Coronary artery (tissue), 2 donors: ENCODE measurements around the gene SH3BP2.
"Not testable (repeated sequence)": the region's sequence is repeated elsewhere in the genome, so short reads cannot be mapped to it uniquely, and the experiment has no call there.

Experiments used
- DNase-seq: peaks from one replicate; pipeline ENCODE4 v3.0.0-alpha.2; 2017; ENCODE audit warnings: low spot score
- H3K27ac ChIP-seq, 2 donors: fragments of 200-600 bp; sonication (generic); one replicate each; pipeline ENCODE4 v1.5.1; 2016 to 2019
- H3K4me3 ChIP-seq: fragments of 200-600 bp; sonication (generic); 2 replicates; pipeline ENCODE4 v1.5.1; 2016; ENCODE audit warnings: mild to moderate bottlenecking, moderate library complexity
- TF ChIP-seq, protein P1 (sequence below): fragments of 200-600 bp; sonication (generic); IDR thresholded peaks from one replicate; pipeline ENCODE4 v1.5.1; 2019; ENCODE audit warnings: antibody characterized with exemption

The SH3BP2 gene

DNA sequence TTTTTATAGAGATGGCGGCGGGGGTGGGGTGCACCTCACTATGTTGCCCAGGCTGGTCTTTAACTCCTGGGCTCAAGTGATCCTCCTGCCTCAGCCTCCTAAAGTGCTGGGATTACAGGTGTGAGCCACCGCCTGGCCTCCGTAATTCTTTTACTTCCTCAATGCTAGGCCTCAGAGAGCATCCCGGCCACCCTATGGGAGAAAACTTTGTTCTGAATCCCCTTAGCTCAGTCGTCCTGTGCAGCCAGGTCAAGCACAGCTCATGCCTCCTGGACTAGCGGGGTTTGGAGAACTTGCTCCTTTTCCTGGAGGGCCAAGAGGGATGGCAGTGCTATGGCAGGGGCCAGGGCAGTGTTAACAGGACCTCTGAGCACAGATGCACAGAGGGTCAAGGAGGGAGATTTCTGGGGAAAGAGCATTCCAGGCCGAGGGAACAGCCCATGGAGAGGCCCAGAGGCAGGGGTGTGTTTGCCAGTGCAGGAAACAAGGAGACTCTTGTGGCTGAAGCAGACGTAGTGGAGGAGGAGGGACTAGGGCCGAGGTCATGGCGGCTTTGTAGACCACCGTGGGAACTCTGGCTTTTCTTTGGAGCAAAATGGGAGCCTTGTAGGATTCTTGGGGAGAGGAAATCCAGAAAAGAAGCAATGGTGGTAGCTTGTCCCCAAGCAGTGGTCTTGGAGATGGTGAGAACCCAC lies 26.9 kb upstream of the SH3BP2 start:
- peak; percentile 56 for DNase-seq
- Histone ChIP-seq H3K4me3 (no peak overlapping the region), H3K27ac (no peak overlapping the region)
- TF ChIP-seq, protein P1, sequence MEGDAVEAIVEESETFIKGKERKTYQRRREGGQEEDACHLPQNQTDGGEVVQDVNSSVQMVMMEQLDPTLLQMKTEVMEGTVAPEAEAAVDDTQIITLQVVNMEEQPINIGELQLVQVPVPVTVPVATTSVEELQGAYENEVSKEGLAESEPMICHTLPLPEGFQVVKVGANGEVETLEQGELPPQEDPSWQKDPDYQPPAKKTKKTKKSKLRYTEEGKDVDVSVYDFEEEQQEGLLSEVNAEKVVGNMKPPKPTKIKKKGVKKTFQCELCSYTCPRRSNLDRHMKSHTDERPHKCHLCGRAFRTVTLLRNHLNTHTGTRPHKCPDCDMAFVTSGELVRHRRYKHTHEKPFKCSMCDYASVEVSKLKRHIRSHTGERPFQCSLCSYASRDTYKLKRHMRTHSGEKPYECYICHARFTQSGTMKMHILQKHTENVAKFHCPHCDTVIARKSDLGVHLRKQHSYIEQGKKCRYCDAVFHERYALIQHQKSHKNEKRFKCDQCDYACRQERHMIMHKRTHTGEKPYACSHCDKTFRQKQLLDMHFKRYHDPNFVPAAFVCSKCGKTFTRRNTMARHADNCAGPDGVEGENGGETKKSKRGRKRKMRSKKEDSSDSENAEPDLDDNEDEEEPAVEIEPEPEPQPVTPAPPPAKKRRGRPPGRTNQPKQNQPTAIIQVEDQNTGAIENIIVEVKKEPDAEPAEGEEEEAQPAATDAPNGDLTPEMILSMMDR = no peak

DNA sequence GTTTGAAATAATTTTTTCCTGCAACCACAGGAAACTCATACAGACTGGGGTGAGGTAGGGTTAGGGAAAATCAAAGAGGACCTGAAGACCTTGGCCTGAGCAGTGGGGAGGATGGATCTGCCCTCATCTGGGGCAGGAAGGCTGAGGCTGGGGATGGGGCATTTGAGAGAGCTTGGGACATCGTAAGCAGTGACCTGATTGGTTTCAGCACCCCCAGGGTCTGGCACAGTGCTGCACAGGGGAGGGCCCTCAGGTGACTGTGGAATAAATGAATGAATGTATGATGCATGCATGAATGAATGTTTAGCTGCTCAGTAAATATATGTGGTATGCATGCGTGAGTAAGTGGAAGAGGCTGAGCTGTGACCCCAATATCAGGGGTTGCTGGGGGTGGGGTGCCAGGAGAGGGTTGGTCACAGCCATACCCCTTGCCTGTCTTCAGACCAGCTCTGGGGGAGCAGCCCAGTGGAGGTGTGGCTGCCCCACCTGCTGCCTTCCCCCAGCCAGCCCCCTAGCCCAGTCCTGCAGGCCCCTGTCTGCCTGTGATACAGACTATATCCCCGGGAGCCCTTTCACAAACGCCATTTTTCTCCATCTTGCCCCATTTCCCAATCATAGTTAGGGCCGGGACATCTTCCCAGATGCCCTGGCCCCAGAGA lies 25.7 kb upstream of the SH3BP2 start:
- Histone ChIP-seq H3K27ac (no peak overlapping the region), H3K4me3 (no peak overlapping the region)
- DNase-seq = peak; percentile 66
- TF ChIP-seq, protein P1 = no peak

DNA sequence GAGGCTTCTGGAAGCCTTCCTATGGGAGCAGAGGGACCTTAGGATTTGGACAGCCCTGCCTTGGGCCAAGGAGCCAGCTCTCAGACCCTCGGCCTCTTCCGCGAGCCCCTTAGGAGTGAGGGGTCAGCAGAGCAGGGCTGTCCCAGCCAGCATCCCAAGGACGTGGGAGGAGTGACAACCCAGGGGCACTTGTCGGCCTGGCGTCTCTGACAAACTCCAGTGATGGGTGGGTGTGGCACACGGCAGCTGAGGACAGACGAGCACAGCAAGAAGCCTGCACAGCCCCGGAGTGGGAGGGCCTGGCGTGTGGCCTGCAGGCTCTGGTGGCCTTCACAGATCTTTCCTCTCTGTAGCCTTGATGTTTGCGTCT lies 25.2 kb upstream of the SH3BP2 start:
- Histone ChIP-seq H3K27ac (no peak overlapping the region), H3K4me3 (no peak overlapping the region)
- peak; percentile 67 for DNase-seq
- TF ChIP-seq, protein P1 = no peak

DNA sequence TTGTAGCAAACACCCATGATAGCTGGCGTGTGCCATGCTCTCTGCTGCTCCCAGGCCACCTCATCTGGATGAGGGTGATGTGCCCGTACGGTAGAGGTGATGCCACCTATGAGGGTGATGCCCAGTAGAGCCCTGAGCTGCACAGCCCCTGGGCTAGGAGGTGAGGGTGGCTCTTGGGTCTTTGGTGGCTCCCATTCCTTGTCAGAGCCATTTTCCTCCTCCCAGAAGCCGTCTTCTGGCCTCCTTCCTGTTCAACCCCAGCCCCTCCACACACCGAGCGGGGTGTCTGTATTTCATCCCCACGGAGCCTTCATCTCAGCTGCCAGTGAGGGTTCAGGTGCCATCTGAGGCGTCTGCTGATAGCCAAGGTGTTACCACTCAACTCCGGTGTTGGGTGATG lies 24.8 kb upstream of the SH3BP2 start:
- H3K27ac ChIP-seq = no peak overlapping the region
- DNase-seq = peak; percentile 65
- TF ChIP-seq, protein P1 = no peak

DNA sequence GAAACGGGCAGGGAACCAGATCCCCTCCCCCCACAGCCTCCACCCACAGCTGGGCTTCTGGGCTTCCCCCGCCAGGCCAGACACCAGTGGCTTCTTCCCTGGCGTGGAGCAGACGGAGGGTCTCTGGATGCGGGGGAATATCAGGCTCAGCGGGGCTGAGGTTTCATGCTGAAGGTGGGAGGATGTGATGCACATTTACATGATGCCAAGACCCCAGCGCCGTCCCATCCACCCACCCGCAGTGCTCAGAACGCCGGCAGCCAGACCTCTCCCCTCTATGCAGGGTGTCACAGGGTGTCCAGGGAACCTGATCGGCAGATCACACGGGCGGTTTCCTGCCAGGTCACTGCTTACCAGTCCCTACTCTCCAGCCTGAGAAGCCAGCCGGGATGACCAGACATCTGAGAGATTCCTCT lies 24.0 kb upstream of the SH3BP2 start:
- no peak for DNase-seq
- no peak overlapping the region for H3K27ac ChIP-seq
- no peak overlapping the region for H3K4me3 ChIP-seq
- TF ChIP-seq, protein P1 = no peak

More for the DNA sequence above, 24.8 kb upstream of the SH3BP2 start:
- H3K4me3 ChIP-seq = no peak overlapping the region

DNA sequence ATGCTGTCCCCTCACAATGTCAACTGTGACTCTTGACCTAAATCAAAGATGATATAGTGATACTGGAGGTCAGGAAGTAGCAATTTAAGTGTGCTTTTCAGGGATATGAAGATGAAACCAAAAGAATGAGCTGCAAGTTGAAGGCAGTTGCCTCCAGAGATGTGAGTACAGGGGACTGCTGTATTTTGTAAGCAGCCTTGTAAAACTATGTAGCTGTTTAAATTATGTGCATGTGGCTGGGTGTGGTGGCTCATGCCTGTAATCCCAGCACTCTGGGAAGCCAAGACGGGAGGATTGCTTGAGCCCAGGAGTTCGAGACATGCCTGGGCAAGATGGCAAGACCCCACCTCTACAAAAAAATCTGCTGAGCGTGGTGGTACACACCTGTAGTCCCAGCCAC lies 21.6 kb upstream of the SH3BP2 start:
- Histone ChIP-seq H3K27ac (peak overlapping the region in 1 of 2 donors; percentile 5), H3K4me3 (no peak overlapping the region)
- DNase-seq = peak; percentile 36
- TF ChIP-seq, protein P1 = no peak

DNA sequence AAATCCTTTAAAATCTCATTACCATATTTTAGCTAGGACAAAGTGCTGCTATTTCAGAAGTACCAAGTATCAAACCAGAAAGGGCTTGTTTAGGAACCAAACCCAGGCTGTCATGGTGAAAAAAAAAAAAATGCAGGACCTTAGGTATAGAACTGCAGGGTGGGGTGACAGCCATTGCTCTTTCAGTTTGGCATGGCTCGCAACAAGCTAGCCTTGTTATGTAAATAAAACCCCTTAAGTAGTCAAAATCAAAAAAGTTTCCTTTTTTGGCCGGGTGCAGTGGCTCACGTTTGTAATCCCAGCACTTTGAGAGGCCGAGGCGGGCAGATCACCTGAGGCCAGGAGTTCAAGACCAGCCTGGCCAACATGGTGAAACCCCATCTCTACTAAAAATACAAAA lies 12.2 kb upstream of the SH3BP2 start:
- peak; percentile 14 for DNase-seq
- not testable (repeated sequence) for H3K4me3 ChIP-seq, H3K27ac ChIP-seq
